Measurements from ENCODE around the gene RPTOR. TPM values are rescaled to one million over a fixed set of nuclear protein-coding genes. Genes with fewer than 3 reads are reported as not detected.

Gene RPTOR
- polyA plus RNA-seq, 1 donor from 2014 or later: 8.0 TPM

DNA sequence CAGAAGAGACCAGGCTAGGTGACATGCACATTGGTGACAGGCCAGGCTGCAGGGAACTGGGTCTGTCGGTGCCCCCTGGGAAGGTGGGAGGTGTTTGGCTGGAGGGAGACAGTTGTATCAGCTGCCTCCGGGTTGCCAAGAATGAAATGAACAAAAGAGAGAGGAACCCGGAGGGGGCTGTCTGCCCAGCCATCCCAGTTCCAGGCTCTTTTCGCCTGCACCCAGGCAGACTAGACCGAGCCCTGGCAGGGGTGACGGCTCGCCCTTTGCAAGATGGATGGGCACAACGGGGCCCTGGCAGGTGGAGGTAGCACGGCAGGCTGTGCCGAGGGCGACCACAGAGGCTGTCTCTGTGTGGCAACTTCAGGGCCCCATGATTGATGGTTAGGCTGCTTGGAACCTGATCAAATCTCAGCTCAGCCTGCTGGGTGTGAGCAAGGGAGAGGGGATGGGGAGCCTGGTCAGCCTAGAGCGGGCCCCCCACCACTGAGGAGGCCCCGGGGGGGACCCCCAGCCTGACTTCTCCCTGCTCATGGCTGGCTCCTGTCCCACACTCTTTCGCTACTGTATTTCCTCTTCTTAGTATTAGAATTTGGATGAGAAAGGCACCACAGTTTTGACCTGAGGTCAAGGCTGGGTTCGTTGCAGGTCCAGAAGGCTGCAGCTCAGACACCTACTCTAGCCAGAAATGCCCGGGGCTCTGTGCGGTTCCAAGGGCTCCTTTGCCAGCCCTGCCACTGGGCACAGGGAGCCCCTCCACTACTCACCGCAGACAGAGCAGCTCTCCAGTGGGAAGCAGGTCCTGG, 328.1 kb downstream of the RPTOR start:
- Histone ChIP-seq H3F3A (ENCODE audit: insufficient read depth, low read length, poor library complexity, severe bottlenecking) (no peaks in the 10 kb centered on the region), H4K20me1 (ENCODE audit: insufficient read depth) (no peaks in the 10 kb centered on the region), H3K36me3 (ENCODE audit: insufficient read depth, low read length) (no peaks in the 10 kb centered on the region), H3K4me3 (ENCODE audit: low read length) (no peak overlapping the region), H3K4me2 (ENCODE audit: low read length) (no peak overlapping the region), H3K9ac (ENCODE audit: low read length) (no peak overlapping the region), H3K27me3 (ENCODE audit: insufficient read depth, low read depth, low read length) (no peaks in the 10 kb centered on the region), H3K79me2 (replicated peaks; ENCODE audit: insufficient read depth, low read length) (no peaks in the 10 kb centered on the region), H3K9me3 (ENCODE audit: low read length) (no peaks in the 10 kb centered on the region), H3K9me2 (ENCODE audit: insufficient read depth, low read length) (no peaks in the 10 kb centered on the region), H3K27ac (ENCODE audit: low read length) (no peak overlapping the region), H2AFZ (ENCODE audit: low read depth, low read length) (no peak overlapping the region)
- no peak for TF ChIP-seq TAF1 (IDR thresholded peaks at IDR 0.05; ENCODE audit: low read depth)

DNA sequence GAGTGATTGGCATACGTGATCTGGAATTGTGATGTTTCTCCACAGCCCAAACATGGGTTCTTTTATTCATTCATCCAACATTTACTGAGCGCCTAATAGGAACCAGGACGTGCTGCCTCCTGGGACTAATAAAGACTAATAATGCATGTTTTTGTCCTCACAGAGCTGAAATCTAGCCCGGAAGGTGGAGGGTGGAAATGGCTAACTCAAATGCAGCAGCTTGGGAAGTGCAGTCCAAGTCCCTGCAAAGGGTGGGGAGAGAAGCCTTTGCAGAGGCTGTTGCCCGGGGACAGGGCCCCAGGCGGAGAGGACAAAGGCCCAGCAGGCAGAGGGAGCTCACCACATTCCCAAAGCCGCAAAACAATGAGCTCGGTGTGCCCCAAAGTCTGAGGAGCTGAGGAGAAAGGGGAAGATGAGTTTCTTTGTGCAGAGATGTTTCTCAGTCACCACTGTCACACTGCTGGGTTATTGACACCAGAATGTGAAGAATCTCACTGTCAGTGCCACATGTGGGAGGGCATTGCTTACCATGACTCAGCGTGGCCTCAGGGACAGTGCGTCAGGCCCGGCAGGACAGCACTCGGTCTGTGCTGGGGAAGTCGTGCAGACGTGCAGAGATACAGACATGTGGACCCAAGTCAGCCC, 328.8 kb downstream of the RPTOR start:
- Histone ChIP-seq H3K36me3 (ENCODE audit: insufficient read depth, low read length) (no peaks in the 10 kb centered on the region), H3K9ac (ENCODE audit: low read length) (no peak overlapping the region), H2AFZ (ENCODE audit: low read depth, low read length) (no peak overlapping the region), H3K9me3 (ENCODE audit: low read length) (no peaks in the 10 kb centered on the region), H3K9me2 (ENCODE audit: insufficient read depth, low read length) (no peaks in the 10 kb centered on the region), H4K20me1 (ENCODE audit: insufficient read depth) (no peaks in the 10 kb centered on the region), H3K4me3 (ENCODE audit: low read length) (no peak overlapping the region), H3F3A (ENCODE audit: insufficient read depth, low read length, poor library complexity, severe bottlenecking) (no peaks in the 10 kb centered on the region), H3K79me2 (replicated peaks; ENCODE audit: insufficient read depth, low read length) (no peaks in the 10 kb centered on the region), H3K27me3 (ENCODE audit: insufficient read depth, low read depth, low read length) (no peaks in the 10 kb centered on the region), H3K27ac (ENCODE audit: low read length) (no peak overlapping the region), H3K4me2 (ENCODE audit: low read length) (no peak overlapping the region)
- TF ChIP-seq RAD21 (conservative IDR thresholded peaks at IDR 0.05) (no peak), MXI1 (conservative IDR thresholded peaks at IDR 0.05; ENCODE audit: poor library complexity, severe bottlenecking) (no peak), EZH2 (IDR thresholded peaks at IDR 0.05; ENCODE audit: borderline replicate concordance, insufficient read depth, low read length, poor library complexity, severe bottlenecking) (no peak), POLR2AphosphoS5 (IDR thresholded peaks at IDR 0.05) (no peak), TAF1 (IDR thresholded peaks at IDR 0.05; ENCODE audit: low read depth) (no peak), SMC3 (conservative IDR thresholded peaks at IDR 0.05; ENCODE audit: poor library complexity) (no peak), EP300 (conservative IDR thresholded peaks at IDR 0.05; ENCODE audit: poor library complexity, severe bottlenecking) (no peak)
- TF ChIP-seq, protein P1, sequence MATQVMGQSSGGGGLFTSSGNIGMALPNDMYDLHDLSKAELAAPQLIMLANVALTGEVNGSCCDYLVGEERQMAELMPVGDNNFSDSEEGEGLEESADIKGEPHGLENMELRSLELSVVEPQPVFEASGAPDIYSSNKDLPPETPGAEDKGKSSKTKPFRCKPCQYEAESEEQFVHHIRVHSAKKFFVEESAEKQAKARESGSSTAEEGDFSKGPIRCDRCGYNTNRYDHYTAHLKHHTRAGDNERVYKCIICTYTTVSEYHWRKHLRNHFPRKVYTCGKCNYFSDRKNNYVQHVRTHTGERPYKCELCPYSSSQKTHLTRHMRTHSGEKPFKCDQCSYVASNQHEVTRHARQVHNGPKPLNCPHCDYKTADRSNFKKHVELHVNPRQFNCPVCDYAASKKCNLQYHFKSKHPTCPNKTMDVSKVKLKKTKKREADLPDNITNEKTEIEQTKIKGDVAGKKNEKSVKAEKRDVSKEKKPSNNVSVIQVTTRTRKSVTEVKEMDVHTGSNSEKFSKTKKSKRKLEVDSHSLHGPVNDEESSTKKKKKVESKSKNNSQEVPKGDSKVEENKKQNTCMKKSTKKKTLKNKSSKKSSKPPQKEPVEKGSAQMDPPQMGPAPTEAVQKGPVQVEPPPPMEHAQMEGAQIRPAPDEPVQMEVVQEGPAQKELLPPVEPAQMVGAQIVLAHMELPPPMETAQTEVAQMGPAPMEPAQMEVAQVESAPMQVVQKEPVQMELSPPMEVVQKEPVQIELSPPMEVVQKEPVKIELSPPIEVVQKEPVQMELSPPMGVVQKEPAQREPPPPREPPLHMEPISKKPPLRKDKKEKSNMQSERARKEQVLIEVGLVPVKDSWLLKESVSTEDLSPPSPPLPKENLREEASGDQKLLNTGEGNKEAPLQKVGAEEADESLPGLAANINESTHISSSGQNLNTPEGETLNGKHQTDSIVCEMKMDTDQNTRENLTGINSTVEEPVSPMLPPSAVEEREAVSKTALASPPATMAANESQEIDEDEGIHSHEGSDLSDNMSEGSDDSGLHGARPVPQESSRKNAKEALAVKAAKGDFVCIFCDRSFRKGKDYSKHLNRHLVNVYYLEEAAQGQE (IDR thresholded peaks at IDR 0.05; ENCODE audit: borderline replicate concordance): no peak
- TF ChIP-seq, protein P2, sequence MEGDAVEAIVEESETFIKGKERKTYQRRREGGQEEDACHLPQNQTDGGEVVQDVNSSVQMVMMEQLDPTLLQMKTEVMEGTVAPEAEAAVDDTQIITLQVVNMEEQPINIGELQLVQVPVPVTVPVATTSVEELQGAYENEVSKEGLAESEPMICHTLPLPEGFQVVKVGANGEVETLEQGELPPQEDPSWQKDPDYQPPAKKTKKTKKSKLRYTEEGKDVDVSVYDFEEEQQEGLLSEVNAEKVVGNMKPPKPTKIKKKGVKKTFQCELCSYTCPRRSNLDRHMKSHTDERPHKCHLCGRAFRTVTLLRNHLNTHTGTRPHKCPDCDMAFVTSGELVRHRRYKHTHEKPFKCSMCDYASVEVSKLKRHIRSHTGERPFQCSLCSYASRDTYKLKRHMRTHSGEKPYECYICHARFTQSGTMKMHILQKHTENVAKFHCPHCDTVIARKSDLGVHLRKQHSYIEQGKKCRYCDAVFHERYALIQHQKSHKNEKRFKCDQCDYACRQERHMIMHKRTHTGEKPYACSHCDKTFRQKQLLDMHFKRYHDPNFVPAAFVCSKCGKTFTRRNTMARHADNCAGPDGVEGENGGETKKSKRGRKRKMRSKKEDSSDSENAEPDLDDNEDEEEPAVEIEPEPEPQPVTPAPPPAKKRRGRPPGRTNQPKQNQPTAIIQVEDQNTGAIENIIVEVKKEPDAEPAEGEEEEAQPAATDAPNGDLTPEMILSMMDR (IDR thresholded peaks at IDR 0.05; ENCODE audit: poor library complexity, severe bottlenecking): no peak
